GM18498 (cell line): ENCODE results near the gene PRSS33.

ENCODE experiments used
- ATAC-seq: cut with Tn5 transposase; IDR thresholded peaks from one replicate; pipeline ENCODE4 v1.9.1; 2021; ENCODE audit warnings: mild to moderate bottlenecking, moderate library complexity; ENCODE audit not compliant: unreplicated experiment

The PRSS33 gene

GRCh38 chr16:2765462-2766404 is 21.6 kb downstream of the PRSS33 start:
- ATAC-seq, result no peak

- ATAC-seq, result no peak
These were observed 22.6 kb downstream of the PRSS33 start for GRCh38 chr16:2764718-2765117.

- ATAC-seq, result no peak
These were observed 24.2 kb downstream of the PRSS33 start for GRCh38 chr16:2763173-2763572.

DNA sequence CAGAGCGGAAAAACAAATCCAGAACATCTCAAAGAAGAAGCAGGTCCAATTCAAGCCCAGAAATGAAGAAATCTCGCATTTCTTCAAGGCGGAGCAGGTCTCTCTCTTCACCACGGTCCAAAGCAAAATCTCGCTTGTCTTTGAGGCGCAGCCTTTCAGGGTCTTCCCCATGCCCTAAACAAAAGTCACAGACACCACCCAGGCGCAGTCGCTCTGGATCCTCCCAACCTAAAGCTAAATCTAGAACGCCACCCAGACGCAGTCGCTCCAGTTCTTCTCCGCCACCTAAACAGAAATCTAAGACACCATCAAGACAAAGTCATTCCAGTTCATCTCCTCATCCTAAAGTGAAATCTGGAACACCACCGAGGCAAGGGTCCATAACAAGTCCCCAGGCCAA is 24.6 kb downstream of the PRSS33 start:
- no peak for ATAC-seq

DNA sequence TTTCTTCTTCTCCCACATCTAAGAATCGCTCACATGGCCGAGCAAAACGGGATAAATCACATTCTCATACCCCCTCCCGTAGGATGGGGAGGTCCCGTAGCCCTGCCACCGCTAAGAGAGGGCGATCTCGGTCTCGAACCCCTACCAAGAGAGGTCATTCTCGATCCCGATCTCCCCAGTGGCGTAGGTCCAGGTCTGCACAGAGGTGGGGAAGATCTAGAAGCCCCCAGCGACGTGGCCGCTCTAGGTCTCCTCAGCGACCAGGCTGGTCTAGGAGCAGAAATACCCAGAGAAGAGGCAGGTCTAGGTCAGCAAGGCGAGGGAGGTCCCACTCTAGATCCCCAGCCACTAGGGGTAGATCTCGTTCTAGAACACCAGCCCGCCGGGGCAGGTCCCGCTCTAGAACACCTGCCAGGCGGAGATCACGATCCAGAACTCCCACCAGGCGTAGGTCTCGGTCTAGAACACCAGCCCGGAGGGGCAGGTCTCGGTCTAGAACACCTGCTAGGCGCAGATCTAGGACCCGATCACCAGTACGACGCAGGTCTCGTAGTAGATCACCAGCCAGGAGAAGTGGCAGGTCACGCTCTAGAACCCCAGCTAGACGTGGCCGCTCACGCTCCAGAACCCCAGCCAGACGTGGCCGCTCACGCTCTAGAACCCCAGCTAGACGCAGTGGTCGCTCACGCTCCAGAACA is 25.3 kb downstream of the PRSS33 start:
- no peak for ATAC-seq

DNA sequence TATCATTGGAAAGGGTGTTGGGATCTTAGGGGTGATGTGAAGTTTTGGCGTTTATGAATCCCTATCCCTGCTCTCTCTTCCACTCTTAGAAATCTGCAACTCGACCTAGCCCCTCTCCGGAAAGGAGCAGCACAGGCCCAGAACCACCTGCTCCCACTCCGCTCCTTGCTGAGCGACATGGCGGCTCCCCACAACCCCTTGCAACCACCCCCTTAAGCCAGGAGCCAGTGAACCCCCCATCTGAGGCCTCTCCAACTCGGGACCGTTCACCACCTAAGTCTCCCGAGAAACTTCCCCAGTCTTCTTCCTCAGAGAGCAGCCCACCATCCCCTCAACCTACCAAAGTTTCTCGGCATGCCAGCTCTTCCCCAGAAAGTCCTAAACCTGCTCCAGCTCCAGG is 25.9 kb downstream of the PRSS33 start:
- no peak for ATAC-seq

GRCh38 chr16:2757344-2757743 is 30.0 kb downstream of the PRSS33 start:
- ATAC-seq, result no peak

GRCh38 chr16:2756288-2757015 is 30.9 kb downstream of the PRSS33 start:
- no peak for ATAC-seq

- ATAC-seq, result no peak
These were observed 32.2 kb downstream of the PRSS33 start for GRCh38 chr16:2755158-2755557.

GRCh38 chr16:2753733-2754020 is 33.7 kb downstream of the PRSS33 start:
- ATAC-seq, result no peak

DNA sequence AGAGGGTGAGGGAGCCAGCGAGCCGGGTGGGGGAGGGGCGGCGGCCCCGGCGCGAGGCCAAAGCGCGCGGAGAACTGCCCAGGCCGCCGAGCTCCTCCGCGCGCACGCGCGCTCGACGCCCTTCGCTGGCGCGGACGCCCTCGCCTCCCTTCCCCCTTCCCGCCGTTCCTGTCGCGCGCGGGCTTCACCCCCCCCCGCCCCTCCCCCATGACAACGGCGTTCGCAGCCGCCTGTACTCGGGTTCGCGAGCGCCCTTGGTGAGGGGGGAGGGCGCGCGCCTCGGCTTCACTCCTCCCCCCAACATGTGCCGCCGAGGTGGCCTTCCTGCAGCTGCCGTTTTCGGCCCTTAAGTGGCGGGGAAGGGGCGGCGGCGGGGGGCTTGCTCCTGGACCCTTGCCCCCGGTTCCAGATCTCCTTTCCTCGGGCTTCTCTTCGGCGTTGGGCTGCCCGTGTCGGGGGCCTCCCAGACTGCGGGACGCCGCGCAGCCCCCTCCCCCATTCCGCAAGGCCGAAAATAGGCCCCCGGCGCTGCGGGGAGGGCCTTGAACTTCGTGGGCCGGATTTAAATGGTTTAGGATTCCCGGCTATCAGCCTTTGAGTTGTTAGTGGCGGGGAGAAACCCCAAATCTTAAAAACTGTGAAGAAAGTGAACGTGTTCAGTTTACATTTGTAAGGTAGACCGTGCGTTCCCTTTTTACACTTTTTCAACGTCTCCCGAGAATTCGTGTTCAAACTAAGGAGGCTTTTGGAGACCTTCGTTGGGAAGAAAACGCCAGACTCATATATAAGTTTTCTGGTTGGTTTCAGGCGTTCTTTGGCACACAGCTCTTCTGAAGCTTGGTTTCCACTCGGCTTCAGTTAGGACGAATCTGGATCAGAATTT is 34.3 kb downstream of the PRSS33 start:
- peak; percentile 45 for ATAC-seq

DNA sequence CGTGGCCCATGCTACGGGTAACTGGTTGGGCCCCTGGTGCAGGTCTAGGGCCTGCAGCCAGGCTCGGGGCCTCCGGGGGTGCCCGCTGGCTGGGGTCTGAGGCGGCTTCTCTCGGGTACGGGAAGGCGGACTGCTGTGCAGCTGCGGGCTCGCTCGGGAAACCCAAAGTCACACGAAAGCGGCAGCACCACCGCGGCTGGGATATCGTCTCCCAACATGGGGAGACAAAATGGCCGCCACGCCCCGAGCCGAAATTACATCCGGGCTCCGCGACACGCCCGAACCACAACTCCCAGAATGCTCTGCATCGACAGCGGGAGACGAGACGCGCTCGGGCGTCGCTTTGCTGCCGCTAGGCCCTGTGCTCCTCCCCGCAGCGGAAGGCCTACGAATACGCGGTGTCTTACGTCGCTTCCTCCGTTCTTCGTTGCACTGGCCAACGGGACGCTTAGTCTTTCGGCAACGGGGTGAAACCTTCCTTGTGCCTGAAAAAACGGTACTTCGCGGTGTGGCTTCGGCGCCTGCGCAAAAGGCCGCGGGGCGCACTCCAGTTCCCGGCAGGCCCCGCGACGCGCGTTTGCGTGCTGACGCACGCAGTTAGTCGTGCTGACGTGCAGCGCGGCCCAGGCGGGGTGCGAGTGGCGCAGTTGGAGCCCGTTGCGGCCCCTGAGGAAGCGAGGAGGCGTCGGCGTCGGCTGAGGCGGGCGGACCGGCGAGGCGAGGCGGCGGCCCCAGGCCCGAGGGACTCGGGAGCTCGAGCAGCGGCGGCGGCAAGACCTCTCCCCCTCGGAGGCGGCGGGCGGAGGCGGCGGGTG is 35.1 kb downstream of the PRSS33 start, which contains the start of gene SRRM2:
SRRM2 (plus strand) TSS at position 604 of the 815 bp plus-strand sequence. CDS start 3,727 bp downstream, outside the sequence.
- ATAC-seq, result peak; percentile 88

- no peak for ATAC-seq
These were observed 35.8 kb downstream of the PRSS33 start for GRCh38 chr16:2751577-2752034.

DNA sequence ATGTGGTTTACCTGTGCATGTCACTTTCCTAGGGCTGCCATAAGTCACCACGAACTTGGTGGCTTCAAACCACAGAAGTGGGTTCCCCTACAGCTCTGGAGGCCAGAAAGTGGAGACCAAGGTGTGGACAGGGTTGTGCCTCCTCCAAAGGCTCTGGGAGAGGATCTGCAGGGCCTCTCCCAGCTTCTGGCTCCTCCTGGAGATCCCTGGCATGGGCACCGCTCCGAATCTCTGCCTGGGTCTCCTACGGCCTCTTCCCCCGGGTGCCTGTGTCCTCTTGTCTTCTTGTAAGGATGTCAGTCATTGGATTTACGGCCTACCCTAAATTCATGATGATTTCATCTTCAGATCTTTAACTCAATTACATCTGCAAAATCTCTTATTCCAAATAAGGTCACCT is 37.4 kb downstream of the PRSS33 start:
- no peak for ATAC-seq

GRCh38 chr16:2749476-2749875 is 37.9 kb downstream of the PRSS33 start:
- ATAC-seq, result no peak

GRCh38 chr16:2748757-2749455 is 38.5 kb downstream of the PRSS33 start:
- ATAC-seq, result no peak

- no peak for ATAC-seq
These were observed 41.4 kb downstream of the PRSS33 start for GRCh38 chr16:2745961-2746360.

DNA sequence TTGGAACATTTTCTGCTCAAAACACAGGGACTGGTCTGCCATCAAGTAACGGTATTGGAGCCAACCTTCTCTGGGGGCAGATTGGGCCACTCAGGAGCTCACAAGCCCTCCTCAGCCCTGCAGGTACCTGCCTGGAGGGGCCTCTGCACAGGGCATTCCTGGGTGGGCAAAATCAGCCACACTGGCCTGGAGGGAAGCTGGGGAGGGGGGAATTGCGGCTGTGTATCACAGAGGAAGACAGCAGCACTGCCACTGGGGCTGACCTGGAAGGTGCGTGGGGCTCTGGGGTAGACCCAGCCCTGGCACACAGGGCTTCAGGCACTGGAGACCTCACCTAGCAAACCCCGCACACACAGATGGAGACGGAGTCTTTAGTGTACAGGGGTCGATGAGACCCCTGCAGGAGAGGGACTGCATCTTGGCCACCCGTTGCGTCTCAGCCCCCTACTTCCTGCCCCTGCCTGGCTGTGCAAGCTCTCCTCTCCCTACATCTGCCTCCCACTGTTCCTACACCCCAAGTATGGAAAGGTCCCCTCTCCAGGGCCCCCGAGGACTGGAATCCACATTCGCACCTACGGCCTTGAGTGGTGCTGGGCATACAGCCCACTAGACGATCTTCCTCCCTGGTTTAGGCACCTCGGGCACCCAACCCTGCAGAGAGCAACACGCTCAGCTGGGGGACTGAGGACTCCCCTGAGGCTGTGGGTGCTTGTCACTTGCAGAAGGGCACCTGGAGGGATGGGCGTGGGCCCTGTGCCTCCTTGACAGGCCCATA is 42.1 kb downstream of the PRSS33 start:
- no peak for ATAC-seq
